ENCODE data around the gene CUTA.
A peak's percentile ranks its signal among the peaks of the same experiment; 100 is the strongest.

The CUTA gene

DNA sequence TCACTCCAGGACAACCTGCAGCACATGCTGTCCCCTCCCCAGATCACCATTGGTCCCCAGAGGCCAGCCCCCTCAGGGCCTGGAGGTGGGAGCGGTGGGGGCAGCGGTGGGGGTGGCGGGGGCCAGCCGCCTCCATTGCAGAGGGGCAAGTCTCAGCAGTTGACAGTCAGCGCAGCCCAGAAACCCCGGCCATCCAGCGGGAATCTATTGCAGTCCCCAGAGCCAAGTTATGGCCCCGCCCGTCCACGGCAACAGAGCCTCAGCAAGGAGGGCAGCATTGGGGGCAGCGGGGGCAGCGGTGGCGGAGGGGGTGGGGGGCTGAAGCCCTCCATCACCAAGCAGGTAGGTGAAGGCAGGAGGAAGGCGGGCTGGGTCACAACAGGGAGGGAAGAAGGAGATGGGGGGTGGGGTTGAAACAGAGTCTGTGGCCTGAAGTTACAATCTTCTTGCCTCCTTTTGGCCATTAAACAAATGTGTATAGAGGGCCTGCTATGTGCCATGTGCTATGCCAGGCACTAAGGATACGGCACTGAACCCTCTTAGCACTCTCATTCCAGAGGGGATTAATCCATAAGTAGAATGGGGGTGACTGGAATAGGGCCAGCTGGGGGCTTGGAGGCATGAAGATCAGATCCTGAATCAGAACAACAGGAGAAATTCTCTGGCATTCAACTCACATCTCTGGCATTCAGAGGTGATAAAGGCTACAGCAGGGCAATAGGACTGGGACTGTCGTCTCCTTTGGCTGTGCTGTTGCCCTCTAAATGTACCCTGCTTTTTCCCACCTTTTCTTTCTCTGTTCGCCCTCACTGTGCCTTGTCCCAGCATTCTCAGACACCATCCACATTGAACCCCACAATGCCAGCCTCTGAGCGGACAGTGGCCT is 26.0 kb upstream of the CUTA start:
- H3K9me3 Mint-ChIP-seq = no peaks in the 10 kb centered on the region
- DNase-seq (ENCODE audit: low spot score in 2 of 2) (no peak), ATAC-seq (no peak)
- H3K4me3 Mint-ChIP-seq = no peak overlapping the region
- peak overlapping the region; percentile 60 for H3K27ac Mint-ChIP-seq
- H3K36me3 Mint-ChIP-seq = peaks cover 83% of the 10 kb centered on the region
- peaks cover 23% of the 10 kb centered on the region for H3K4me1 Mint-ChIP-seq

DNA sequence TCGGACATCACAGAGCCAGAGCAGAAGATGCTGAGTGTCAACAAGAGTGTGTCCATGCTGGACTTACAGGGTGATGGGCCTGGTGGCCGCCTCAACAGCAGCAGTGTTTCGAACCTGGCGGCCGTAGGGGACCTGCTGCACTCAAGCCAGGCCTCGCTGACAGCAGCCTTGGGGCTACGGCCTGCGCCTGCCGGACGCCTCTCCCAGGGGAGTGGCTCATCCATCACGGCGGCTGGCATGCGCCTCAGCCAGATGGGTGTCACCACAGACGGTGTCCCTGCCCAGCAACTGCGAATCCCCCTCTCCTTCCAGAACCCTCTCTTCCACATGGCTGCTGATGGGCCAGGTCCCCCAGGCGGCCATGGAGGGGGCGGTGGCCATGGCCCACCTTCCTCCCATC is 25.1 kb upstream of the CUTA start:
- Mint-ChIP-seq H3K27ac (peak overlapping the region; percentile 56), H3K4me3 (no peak overlapping the region), H3K36me3 (peaks cover 83% of the 10 kb centered on the region), H3K9me3 (no peaks in the 10 kb centered on the region), H3K4me1 (peaks cover 14% of the 10 kb centered on the region)
- no peak for ATAC-seq
- DNase-seq (ENCODE audit: low spot score in 2 of 2) = no peak

DNA sequence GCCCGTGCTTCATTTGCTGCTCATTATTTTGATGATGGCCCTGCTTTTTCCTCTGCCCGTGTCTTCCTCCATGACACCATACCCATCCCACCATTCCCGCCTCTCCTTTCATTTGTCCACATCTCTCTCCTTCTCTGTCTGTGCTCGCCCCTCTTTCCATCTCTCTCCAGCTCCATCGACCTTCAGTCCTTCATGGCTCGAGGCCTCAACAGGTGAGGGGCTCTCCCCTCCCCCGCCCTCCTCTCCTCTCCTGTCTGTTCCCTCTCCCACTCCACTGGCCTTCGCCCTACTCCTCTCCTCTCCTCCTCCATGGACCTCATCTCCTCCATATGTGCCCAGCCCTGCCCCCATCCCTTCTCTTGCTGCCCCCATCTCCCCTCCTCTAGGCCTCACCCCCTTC is 24.4 kb upstream of the CUTA start:
- peak overlapping the region; percentile 79 for H3K27ac Mint-ChIP-seq
- H3K36me3 Mint-ChIP-seq = peaks cover 81% of the 10 kb centered on the region
- no peak overlapping the region for H3K4me3 Mint-ChIP-seq
- DNase-seq (ENCODE audit: low spot score in 2 of 2) (no peak), ATAC-seq (no peak)
- H3K9me3 Mint-ChIP-seq = no peaks in the 10 kb centered on the region
- peaks cover 11% of the 10 kb centered on the region for H3K4me1 Mint-ChIP-seq

DNA sequence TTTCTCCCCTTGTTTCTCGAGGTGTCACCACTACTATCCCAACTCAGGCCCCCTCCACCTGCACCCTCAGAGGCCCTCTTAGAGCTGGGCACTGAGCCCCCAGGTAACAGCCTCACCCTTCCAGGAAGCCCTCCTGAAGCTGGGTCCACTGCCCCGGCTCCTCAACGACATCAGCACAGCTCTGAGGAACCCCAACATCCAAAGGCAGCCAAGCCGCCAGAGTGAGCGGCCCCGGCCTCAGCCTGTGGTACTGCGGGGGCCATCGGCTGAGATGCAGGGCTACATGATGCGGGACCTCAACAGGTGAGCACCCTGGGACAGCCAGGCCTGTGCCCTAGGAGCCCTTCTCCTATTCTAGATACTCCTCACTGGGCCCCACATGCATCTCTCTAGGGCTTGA is 23.6 kb upstream of the CUTA start:
- Mint-ChIP-seq H3K27ac (peak overlapping the region; percentile 79), H3K36me3 (peaks cover 82% of the 10 kb centered on the region), H3K4me3 (no peak overlapping the region), H3K9me3 (no peaks in the 10 kb centered on the region), H3K4me1 (peaks cover 11% of the 10 kb centered on the region)
- no peak for ATAC-seq
- no peak for DNase-seq (ENCODE audit: low spot score in 2 of 2)

DNA sequence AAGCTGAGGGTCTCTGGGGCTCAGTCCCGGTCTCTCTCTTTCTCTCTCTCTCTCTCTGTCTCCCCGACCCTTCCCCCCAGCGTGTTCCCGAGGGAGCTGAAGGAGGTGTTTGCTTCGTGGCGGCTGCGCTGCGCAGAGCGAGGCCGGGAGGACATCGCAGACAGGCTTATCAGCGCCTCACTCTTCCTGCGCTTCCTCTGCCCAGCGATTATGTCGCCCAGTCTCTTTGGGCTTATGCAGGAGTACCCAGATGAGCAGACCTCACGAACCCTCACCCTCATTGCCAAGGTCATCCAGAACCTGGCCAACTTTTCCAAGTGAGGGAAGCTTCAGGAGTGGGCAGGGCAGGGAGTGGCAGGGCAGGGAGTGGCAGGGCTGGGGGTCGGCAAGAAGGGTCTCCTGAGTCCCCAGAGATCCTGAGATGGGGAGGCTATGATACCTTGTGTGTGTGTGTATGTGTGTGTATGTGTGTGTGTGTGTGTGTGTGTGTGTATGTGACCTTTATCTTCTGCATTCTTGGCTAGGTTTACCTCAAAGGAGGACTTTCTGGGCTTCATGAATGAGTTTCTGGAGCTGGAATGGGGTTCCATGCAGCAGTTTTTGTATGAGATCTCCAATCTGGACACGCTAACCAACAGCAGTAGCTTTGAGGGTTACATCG is 22.9 kb upstream of the CUTA start:
- no peak overlapping the region for H3K4me3 Mint-ChIP-seq
- H3K36me3 Mint-ChIP-seq = peaks cover 82% of the 10 kb centered on the region
- no peak for DNase-seq (ENCODE audit: low spot score in 2 of 2)
- H3K4me1 Mint-ChIP-seq = peaks cover 6% of the 10 kb centered on the region
- no peaks in the 10 kb centered on the region for H3K9me3 Mint-ChIP-seq
- H3K27ac Mint-ChIP-seq = peak overlapping the region; percentile 79
- no peak for ATAC-seq

DNA sequence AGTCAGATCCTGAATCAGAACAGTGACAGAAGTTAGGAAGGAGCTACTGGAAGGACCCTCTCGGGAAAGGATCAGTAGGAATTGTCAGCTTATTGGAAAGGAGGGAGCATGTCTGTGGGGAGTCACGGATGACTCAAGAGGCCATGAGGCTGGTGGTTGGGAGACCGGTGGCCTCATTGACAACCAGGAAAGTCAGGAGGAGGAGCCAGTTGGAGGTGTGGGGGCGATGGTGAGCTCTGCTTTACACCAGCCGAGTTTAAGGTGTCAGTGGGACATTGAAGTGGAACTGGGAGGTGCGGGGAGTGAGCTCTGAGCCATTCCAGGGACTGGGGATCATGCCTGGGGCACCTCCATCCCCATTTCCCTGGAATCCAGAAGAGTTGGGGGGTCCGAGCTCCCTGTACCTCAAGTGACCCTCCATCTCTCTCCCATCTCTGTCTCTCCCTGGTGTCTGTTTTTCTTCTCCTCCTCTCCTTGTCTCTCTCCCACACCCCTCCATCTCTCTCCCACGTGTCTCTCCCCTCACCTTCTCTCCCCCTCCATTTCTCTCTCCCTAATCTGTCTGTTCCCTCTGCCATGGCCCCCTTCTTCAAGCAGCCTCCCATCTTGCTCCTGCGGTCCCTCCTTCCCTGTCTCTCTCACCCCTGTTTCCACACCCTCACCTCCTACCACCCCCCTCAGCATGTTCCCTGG is 22.2 kb upstream of the CUTA start:
- H3K9me3 Mint-ChIP-seq = no peaks in the 10 kb centered on the region
- H3K4me1 Mint-ChIP-seq = peaks cover 6% of the 10 kb centered on the region
- ATAC-seq (no peak), DNase-seq (ENCODE audit: low spot score in 2 of 2) (no peak)
- no peak overlapping the region for H3K4me3 Mint-ChIP-seq
- H3K36me3 Mint-ChIP-seq = peaks cover 82% of the 10 kb centered on the region
- peak overlapping the region; percentile 79 for H3K27ac Mint-ChIP-seq

DNA sequence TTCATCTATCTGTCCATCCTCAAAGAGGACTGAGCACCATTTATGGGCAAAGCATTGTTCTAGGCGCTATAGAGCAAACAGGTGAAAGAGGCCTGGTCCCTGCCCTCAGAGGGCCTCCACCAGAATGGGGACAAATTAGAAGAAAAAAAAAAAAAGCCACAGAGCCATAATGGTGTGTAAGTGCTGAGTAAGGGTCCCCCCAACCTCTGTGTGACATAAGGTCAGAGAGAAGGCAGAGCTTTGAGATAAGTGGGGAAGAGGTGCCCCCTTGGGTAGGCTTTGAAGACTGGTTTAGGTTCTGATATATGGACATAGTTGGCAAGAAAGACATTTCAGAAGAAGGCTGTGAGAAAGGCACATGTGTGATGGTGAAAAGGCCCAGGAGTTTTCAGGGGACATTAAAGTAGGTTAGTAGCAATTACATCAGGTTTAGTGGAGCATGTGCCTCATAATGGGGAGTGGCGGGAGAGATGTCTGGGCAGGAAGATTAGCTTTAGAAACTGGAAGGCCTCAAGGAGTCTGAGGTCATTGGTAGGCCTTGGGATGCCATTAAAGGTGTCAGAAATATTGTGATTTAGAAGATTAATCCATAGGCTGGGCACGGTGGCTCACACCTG is 21.2 kb upstream of the CUTA start:
- Mint-ChIP-seq H3K4me1 (peaks cover 8% of the 10 kb centered on the region), H3K27ac (peak overlapping the region; percentile 79), H3K4me3 (no peak overlapping the region), H3K9me3 (no peaks in the 10 kb centered on the region), H3K36me3 (peaks cover 84% of the 10 kb centered on the region)
- ATAC-seq (no peak), DNase-seq (ENCODE audit: low spot score in 2 of 2) (no peak)

DNA sequence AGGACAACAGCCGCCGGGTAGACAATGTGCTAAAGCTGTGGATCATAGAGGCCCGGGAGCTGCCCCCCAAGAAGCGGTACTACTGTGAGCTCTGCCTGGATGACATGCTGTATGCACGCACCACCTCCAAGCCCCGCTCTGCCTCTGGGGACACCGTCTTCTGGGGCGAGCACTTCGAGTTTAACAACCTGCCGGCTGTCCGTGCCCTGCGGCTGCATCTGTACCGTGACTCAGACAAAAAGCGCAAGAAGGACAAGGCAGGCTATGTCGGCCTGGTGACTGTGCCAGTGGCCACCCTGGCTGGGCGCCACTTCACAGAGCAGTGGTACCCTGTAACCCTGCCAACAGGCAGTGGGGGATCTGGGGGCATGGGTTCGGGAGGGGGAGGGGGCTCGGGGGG is 19.8 kb upstream of the CUTA start:
- DNase-seq (ENCODE audit: low spot score in 2 of 2) = no peak
- peaks cover 20% of the 10 kb centered on the region for H3K4me1 Mint-ChIP-seq
- H3K4me3 Mint-ChIP-seq = no peak overlapping the region
- ATAC-seq = no peak
- no peak overlapping the region for H3K27ac Mint-ChIP-seq
- H3K36me3 Mint-ChIP-seq = peaks cover 97% of the 10 kb centered on the region
- H3K9me3 Mint-ChIP-seq = no peaks in the 10 kb centered on the region

DNA sequence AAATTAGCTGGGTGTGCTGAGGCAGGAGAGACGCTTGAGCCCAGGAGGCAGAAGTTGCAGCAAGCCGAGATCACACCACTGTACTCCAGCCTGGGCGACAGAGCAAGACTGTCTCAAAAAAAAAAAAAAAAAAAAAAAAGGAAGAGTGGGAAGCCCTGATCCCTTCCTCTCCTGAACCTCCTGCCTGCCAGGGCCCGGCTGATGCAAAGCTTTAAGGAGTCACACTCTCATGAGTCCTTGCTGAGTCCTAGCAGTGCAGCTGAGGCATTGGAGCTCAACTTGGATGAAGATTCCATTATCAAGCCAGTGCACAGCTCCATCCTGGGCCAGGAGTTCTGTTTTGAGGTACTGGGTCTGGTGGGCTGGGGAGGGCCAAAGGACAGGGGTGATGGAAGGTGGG is 17.1 kb upstream of the CUTA start:
- peak overlapping the region; percentile 50 for H3K27ac Mint-ChIP-seq
- H3K4me1 Mint-ChIP-seq = peaks cover 45% of the 10 kb centered on the region
- DNase-seq (ENCODE audit: low spot score in 2 of 2) (no peak), ATAC-seq (no peak)
- no peak overlapping the region for H3K4me3 Mint-ChIP-seq
- peaks cover 77% of the 10 kb centered on the region for H3K36me3 Mint-ChIP-seq
- no peaks in the 10 kb centered on the region for H3K9me3 Mint-ChIP-seq

DNA sequence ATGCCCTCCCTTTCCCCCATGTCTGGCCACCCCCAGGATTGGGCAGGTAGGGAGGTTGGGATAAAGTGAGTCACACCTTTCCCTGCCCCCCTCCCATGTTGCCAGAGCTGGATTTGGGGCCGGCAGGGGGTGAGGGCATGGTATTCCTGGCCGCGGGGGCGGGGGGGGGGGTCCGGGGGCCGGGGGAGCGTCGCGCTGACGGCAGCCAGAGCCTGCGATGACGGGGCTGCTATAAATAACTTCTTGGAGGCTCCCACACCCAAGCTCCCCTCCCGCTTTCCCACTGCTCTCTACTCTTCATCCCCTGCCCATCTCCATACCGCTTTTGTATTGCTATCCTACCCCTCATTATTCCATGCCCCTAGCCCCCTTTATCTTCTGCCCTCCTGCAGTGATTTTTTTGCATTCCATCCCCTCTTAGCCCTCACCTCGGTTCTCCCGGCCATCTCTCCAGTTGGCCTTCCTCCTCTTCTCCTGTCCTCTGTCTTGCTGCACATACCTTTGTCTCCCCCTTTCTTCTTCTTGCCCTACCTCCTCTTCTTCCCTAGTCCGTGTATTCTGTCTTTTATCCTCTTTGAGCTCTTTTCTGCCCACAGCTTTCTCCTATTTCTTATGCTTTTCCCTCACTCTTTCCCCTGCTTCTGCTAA is 15.8 kb upstream of the CUTA start:
- ATAC-seq (no peak), DNase-seq (ENCODE audit: low spot score in 2 of 2) (no peak)
- Mint-ChIP-seq H3K4me3 (no peak overlapping the region), H3K9me3 (no peaks in the 10 kb centered on the region), H3K36me3 (peaks cover 64% of the 10 kb centered on the region), H3K4me1 (peaks cover 54% of the 10 kb centered on the region), H3K27ac (peak overlapping the region; percentile 33)

DNA sequence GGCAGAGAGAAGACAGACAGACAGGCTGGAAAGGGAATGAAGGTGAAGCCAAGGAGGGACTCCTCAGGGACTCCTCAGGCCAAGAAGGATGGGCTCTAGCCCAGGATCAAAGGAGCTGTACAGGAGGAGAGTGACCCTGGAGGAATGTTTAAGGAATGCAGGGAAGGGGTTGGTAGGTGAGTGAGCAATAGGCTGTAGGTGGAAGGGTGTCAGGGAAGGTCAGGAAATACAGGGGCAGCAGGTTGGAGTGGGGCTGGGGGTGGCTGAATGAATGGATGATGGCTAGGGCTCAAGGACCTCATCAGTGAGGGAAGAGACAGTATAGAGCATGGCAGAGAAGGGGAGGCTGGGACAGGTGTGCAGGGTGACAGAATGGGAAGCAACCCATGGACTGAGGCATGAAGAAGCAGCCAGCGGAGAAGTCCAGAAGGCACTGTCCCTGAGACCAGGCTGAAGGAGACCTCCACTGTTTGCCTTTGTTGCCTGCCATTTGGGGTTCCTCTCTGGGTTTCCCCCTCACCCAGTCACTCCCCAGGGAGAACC is 15.2 kb upstream of the CUTA start:
- H3K27ac Mint-ChIP-seq = peak overlapping the region; percentile 69
- ATAC-seq = no peak
- H3K4me1 Mint-ChIP-seq = peaks cover 59% of the 10 kb centered on the region
- H3K4me3 Mint-ChIP-seq = peak overlapping the region; percentile 88
- peaks cover 64% of the 10 kb centered on the region for H3K36me3 Mint-ChIP-seq
- no peak for DNase-seq (ENCODE audit: low spot score in 2 of 2)
- no peaks in the 10 kb centered on the region for H3K9me3 Mint-ChIP-seq

DNA sequence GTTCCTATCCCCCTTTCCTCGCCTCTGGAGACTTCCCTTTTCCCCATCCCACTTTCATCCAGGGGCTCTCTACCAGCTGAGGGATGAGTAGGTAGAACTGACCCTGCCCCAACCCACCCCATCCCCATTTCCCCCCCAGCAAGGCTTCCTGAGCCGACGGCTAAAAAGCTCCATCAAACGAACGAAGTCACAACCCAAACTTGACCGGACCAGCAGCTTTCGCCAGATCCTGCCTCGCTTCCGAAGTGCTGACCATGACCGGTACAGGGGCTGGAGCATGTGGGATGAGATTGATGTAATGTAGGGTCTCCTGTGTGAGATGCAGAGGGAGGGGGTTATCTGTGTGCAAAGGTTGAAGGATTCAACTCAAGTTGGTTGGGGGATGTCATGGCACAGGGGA is 14.6 kb upstream of the CUTA start:
- DNase-seq (ENCODE audit: low spot score in 2 of 2) = no peak
- Mint-ChIP-seq H3K27ac (peak overlapping the region; percentile 69), H3K4me3 (peak overlapping the region; percentile 88), H3K4me1 (peaks cover 61% of the 10 kb centered on the region), H3K36me3 (peaks cover 61% of the 10 kb centered on the region), H3K9me3 (no peaks in the 10 kb centered on the region)
- no peak for ATAC-seq

DNA sequence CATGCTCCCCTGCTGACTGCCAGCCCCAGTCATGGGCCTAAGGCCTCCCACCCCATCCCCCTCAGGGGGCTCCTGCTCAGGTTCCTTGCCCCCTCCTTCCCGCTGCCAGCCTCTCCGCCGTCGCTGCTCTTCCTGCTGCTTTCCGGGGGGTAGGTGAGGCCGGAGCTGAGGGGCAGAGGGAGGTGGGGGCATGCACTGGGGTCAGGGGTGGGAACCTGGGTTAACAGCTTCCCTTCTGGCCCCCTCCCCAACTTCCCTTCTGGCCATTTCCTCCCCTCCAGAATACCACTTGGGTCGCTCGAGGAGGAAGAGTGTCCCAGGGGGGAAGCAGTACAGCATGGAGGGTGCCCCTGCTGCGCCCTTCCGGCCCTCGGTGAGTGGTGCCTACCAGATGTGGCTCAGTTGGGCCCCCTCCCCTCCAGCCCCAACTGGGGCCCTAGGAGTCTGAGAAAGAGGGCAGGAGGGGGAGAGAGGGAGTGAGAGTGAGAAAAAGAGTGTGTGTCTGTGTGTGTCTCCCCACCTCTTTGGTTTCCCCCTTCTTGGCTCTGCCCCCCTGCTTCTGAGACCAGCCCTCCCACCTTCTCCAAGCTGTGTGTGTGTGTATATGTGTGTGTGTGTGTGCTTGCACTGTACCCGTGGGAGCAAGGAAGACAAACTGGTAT is 14.1 kb upstream of the CUTA start:
- no peak for ATAC-seq
- Mint-ChIP-seq H3K27ac (peak overlapping the region; percentile 69), H3K4me1 (peaks cover 66% of the 10 kb centered on the region), H3K36me3 (peaks cover 60% of the 10 kb centered on the region), H3K4me3 (peak overlapping the region; percentile 88), H3K9me3 (no peaks in the 10 kb centered on the region)
- no peak for DNase-seq (ENCODE audit: low spot score in 2 of 2)
